DMS 273 (cell line): ENCODE data around the gene IL9R.
"Not testable (repeated sequence)": the region's sequence is repeated elsewhere in the genome, so short reads cannot be mapped to it uniquely, and the experiment has no call there.

Experiments
- DNase-seq: peaks from one replicate; lab custom pipeline; 2025; ENCODE audit not compliant: unreplicated experiment; lab: John Stamatoyannopoulos, UW

Gene IL9R

DNA sequence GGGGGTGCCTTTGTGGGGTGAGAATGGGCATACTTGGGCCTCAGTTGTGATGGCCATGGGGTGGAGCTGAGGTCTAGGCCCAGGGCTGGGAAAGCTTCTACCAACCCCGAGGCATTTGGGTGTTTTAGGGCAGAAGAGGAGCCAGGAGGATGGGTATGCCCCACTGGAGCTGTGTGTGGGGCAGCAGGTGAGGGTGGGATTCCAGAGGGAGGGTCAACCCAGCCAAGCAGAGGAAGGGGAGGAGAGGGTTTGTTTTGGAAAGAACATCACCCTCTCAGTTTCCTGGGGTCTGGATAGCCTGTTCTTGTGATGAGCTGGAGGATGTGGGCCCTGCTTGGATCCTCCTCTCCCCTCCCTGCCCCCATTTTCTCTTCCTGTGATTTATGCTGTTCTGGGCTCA is 620 bp downstream of the IL9R start:
- DNase-seq = no peak

DNA sequence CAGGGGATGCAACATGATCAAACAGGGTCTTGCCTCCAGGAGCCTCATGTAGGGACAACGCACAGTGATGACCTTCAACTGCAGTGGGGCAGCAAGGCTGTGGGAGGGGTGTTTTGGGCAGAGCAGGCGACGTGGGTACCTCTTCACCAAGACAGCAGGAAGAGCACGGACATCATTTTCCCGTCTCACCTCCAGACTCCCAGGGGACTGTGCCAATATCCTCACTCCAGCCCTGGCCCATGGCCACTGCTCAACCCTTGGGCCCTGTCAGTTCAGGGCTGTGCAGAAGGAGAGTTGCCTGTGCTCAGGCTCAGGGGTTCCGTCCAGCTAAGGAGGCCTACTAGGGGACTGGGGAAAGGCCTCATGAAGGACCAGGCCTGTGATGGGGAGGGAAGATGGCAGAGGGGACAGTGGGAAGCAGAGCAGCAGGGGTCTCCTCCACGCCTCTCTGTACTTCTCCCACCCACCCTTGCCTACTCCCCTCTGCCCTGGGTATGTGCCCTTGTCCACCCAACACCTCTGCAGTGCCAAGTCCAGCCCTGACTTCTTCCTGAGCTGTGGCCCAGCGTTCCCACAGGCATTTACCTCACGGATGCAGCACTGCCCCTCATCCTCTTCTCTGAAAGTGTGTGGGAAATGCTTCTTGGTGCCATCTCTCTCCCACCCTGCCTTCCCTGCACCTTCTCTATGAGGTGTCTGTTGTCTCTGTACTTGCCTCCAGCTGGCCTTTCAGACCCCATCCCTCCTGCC is 1.4 kb downstream of the IL9R start:
- DNase-seq = no peak

DNA sequence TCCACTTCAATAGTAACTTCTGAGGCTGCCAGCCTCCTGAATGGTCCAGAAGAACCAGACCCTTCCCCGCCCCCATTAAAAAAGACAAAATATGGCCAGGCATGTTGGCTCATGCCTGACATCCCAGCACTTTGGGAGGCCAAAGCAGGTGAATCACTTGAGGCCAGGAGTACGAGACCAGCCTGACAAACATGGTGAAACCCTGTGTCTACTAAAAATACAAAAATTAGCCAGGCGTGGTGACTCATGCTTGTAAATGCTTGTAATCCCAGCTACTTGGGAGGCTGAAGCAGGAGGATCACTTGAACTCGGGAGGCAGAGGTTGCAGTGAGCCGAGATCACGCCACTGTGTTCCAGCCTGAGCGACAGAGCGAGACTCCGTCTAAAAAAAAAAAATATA is 2.3 kb downstream of the IL9R start:
- DNase-seq = not testable (repeated sequence)

DNA sequence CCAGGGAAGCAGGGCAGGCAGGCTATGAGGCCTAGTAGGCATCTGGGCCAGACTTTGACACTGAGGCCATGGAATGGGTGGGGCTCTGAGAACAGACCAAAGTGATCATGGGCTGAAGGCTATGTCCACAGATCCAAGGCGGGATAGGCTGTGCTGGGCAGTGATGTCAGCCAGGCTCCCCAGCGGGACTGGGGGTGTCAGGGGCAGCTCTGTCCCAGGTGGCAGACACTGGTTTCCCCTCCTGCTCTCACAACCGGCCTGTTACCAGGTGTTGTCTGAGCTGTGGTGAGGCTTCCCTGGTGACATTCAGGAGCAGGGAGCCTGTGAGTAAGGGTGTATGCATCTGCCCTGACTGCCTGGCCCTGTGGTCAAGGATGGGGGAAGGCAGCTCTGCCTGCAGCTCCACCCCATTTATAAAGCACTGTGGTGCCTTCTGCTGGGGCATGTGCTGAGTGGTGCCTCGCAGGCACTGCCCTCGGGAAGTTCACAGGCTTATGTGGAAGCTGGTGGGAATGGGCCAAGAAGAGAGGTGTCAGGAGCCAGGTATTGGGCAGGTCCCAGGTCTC is 2.9 kb downstream of the IL9R start:
- no peak for DNase-seq

DNA sequence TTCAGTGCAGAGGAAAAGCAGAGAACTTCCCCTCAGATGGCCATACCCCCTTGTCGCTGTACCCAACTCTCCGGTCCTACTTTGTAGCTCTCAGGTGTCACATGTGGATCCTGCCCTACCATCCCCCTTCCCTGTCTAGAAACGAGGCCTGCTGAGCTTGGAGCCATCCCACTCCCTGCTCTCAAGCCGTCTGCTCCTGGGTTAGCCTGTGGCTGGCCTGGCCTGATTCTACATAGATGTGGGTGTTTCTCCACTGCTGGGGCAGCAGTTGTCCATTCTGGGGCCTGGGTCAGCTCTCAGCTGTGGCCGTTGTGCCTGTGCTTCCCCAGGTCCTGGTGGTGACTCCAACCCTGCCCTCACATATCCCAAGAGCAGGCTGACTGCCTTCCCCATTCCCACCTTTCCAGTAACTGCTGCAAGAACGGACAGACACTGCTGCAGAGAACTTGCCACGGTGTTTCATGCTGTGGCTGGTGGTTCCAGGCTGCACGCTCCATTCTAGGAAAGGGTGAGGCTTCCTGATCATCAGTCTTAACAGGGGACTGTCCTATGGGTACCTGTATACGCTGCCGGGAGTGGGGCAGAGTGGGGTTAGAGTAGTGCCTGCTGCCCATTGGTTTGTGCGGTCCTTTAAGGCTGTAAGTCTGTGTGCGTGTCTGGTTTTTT is 3.6 kb downstream of the IL9R start:
- no peak for DNase-seq

DNA sequence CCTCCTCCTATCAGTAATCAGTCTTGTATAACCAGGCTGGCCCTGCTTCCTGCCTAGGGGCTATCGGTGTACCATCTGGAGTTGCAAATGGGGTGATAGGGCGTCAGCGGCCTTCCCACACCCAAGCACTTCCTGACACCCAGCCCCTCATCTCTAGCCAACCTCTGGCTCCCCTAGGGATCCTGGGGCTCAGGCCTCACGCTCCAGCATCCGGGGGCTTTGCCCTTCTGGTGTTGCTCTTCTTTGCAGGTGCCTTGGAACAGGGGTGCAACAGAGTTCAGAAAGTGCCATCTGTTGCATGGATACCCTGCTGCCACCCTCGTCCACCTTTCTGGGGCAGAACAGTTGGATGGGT is 4.1 kb downstream of the IL9R start:
- DNase-seq = no peak

DNA sequence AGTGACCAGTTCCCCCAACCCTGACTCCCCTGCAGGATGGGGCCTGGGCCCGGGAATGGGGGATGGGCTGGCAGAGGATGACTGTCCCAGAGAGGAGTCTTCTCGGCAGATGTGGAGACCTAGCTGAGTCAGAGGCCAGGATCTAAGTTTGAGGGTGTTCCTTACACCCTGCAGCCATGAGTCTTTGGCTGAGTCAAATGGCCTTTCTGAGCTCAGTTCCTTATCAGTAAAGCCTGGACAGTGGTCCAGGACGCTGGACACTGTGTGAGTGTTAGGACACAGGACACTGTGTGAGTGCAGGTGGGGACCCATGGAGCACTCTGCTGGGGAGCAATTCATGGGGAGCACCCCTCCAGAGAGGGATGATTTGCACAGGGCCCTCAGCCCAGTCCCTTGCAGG is 5.0 kb downstream of the IL9R start:
- DNase-seq = no peak

DNA sequence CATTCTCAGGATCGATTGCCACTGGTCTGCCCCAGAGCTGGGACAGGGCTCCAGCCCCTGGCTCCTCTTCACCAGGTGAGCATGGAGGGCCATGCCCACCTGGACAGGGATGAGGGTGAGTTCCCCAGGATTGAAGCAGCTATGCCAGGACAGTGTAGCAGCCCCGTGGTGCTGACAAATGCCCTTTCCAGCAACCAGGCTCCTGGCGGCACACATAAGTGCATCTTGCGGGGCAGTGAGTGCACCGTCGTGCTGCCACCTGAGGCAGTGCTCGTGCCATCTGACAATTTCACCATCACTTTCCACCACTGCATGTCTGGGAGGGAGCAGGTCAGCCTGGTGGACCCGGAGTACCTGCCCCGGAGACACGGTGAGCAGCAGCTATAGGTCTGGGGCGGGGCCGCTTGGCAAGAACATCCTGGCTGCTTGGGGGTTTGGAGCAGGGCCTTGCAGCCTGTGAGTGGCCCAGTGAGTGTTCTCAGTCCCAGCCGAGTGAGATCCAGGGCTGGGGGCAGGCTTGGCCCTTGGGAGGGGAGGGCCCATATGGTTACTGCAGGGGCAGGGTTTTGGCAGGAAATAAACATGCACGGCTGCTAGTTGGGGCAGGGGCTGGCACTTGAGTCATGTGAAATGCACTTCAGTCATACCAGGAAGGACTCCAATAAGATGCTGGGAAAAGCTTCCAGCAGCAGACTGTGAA is 6.1 kb downstream of the IL9R start:
- no peak for DNase-seq

DNA sequence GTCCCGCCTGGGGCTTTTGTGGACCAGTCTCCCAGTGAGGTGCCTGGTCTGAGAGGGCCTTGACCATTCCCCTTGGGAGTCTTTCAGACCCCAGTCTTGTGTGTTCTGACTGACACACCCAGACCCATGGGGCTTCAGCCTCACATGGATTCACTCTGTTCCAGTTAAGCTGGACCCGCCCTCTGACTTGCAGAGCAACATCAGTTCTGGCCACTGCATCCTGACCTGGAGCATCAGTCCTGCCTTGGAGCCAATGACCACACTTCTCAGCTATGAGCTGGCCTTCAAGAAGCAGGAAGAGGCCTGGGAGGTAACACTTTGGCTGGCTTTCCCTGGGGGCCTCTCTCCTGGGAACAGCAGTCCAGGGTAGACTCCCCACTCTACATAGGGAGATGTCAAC is 6.8 kb downstream of the IL9R start:
- no peak for DNase-seq

DNA sequence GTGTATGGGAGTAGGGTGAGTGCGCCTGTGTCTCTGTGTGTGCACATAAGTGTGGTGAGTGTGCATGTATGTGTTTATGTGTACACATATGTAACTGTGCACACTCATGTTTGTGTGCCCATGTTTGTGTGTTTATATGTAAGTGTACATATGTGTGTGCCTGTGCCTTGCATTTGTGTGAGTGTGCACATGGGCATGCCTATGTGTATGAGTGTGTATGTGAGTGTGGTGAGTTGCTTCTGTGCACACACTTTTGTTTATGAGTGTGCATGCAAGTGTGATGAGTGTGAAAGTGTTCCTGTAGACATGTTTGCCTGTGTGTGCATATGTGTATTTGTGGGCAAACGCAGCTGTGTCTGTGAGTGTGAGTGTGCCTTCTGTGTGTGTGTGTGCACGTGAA is 7.2 kb downstream of the IL9R start:
- DNase-seq = no peak

DNA sequence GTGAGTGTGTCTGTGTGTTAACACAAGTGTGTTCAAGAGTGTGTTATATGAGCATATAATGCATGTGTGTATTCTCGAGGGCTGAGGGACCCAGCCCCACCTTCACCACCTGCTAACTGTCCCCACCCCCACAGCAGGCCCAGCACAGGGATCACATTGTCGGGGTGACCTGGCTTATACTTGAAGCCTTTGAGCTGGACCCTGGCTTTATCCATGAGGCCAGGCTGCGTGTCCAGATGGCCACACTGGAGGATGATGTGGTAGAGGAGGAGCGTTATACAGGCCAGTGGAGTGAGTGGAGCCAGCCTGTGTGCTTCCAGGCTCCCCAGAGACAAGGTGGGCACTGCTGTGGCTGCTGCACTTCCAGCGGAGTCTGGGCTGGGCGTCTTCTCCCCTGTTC is 7.6 kb downstream of the IL9R start:
- no peak for DNase-seq

DNA sequence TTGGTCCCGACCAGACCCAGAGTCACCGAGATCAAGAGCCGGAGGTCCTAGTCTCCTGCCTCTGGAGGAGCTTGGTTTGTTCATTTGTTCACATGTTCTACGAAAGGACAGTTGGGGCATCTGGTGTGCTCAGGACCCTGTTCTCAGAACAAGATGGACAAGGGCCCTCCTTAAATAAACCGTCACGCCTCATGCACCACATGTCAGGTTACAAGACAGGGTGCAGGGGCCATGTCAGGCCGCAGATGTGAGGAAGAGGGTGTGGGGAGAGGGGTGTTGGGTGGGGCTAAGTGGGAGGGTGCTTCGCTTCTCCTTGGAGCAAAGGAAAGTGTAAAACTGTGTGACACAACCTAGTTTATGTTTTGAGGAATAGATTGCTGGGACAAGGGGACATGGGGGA is 9.0 kb downstream of the IL9R start:
- not testable (repeated sequence) for DNase-seq

DNA sequence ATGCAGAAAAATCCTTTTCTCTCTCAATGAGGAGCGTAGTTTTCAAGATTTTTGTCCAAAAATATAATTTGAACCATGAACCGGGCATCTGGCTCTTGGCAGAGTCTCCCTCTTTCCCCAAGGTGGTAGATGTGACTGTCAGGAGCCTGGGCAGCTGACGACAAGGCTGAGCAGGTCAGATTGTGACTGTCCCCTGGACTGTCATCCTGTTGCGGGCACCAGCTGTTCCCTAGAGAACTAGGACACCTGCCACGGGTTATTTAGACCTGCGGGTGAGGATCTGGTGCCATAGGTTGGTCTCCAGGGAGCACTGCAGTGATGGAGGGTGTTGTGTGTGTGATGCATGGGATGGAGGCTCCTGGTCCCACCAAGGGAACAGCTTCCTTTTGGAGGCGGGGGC is 10.9 kb downstream of the IL9R start:
- not testable (repeated sequence) for DNase-seq

DNA sequence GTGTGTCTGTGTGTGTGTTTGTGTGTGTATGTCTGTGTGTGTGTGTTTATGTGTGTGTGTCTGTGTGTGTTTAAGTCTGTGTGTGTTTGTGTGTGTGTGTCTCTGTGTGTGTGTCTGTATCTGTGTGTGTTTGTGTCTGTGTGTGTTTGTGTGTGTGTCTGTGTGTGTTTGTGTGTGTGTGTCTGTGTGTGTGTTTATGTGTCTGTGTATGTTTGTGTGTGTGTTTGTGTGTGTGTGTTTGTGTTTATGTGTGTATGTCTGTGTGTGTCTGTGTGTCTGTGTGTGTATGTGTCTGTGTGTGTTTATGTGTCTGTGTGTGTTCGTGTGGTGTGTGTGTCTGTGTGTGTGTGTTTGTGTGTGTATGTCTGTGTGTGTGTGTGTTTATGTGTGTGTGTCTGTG is 11.4 kb downstream of the IL9R start:
- DNase-seq = no peak

DNA sequence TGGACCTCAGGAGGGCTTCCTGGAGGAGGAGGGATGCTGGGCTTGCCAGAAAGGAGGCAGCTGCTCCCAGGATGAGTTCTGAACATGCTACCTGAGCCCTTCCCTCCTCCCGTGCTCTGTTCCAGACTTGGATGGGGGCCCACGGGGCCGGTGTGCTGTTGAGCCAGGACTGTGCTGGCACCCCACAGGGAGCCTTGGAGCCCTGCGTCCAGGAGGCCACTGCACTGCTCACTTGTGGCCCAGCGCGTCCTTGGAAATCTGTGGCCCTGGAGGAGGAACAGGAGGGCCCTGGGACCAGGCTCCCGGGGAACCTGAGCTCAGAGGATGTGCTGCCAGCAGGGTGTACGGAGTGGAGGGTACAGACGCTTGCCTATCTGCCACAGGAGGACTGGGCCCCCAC is 12.2 kb downstream of the IL9R start:
- DNase-seq = not testable (repeated sequence)

DNA sequence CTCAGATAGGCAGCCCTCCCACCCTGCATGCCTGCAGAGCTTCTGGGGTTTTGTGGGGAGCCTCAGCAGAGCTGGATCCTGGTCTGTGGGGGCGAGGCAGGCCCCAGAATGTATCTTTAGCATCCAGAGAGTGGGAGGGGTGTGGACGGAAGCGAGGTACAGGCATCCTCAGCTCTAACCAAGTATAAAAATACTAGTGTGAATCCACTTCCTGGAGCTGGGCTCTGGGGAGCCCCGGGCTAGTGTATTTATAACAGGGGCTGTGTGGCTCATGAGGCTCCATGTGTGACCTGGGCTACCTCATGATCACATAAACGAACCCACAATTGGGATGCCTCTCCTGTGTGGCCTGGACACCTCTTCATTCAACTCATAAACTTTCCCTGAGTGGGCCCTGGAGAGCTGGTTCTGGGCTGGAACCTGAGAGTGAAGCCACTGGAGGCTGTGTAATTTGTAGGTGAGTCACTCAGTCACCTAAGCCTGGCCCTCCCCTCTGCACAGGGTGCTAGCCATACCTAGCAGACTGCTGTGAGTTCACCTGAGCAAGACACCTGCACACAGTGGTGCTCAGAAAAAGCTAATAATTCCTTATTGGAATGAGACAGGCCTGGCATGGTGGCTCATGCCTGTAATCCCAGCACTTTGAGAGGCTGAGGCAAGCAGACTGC is 15.9 kb downstream of the IL9R start:
- DNase-seq = not testable (repeated sequence)

DNA sequence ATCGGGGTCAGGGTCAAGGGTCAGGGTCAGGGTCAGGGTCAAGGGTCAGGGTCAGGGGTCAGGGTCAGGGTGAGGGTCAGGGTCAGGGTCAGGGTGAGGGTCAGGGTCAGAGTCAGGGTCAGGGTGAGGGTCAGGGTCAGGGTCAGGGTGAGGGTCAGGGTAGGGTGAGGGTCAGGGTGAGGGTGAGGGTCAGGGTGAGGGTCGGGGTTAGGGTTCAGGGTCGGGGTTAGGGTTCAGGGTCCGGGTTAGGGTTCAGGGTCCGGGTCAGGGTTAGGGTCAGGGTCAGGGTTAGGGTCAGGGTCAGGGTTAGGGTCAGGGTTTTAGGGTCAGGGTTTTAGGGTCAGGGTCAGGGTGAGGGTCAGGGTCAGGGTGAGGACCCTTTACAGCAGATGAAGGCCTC is 22.4 kb downstream of the IL9R start:
- DNase-seq = not testable (repeated sequence)

DNA sequence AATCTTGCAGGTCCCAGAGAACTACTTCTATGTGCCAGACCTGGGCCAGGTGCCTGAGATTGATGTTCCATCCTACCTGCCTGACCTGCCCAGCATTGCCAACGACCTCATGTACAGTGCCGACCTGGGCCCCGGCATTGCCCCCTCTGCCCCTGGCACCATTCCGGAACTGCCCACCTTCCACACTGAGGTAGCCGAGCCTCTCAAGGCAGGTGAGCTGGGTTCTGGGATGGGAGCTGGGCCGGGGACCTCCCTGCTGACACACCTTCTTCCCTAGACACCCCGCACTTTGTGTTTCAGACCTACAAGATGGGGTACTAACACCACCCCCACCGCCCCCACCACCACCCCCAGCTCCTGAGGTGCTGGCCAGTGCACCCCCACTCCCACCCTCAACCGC is 25.5 kb downstream of the IL9R start:
- DNase-seq = not testable (repeated sequence)

DNA sequence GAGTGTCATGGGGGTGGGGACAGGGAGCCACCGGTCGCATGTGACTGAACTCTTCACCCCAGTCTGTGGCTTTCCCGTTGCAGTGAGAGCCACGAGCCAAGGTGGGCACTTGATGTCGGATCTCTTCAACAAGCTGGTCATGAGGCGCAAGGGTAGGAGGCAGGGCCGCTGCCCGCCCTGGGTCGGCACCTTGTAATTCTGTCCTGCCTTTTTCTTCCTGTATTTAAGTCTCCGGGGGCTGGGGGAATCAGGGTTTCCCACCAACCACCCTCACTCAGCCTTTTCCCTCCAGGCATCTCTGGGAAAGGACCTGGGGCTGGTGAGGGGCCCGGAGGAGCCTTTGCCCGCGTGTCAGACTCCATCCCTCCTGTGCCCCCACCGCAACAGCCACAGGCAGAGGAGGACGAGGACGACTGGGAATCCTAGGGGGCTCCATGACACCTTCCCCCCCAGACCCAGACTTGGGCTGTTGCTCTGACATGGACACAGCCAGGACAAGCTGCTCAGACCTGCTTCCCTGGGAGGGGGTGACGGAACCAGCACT is 27.5 kb downstream of the IL9R start:
- DNase-seq = not testable (repeated sequence)

DNA sequence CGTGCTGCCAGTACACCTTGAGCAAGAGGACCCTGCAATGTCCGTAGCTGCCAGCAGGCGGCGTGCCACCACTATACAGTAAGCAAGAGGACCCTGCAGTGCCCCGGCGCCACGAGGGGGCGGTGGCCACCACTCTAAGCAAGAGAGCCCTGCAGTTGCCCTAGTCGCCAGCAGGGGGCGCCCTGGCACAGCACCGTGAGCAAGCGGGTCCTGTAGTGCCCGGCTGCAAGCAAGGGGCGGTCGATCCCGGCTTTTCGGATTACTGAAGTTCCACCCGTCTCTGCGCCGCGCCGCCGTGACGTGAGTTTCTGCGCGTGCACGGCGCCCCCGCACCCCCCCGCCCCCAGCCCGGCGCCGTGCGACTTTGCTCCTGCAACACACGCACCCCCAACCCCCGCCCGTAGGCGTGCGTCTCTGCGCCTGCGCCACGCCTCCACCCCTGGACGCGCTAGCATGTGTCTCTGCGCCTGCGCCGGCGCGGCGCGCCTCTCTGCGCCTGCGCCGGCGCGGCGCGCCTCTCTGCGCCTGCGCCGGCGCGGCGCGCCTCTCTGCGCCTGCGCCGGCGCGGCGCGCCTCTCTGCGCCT is 31.2 kb downstream of the IL9R start:
- not testable (repeated sequence) for DNase-seq

DNA sequence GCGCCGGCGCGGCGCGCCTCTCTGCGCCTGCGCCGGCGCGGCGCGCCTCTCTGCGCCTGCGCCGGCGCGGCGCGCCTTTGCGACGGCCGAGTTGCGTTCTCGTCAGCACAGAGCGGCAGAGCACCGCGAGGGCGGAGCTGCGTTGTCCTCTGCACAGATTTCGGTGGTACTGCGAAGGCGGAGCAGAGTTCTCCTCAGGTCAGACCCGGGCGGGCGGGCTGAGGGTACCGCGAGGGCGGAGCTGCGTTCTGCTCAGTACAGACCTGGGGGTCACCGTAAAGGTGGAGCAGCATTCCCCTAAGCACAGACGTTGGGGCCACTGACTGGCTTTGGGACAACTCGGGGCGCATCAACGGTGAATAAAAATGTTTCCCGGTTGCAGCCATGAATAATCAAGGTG is 31.8 kb downstream of the IL9R start:
- not testable (repeated sequence) for DNase-seq
